ENCODE data around the gene PIEZO1. TPM values are rescaled to one million over a fixed set of nuclear protein-coding genes. Genes with fewer than 3 reads are reported as not detected.

The PIEZO1 gene
- total and polyA plus RNA-seq, 2 donors (not counting 3 experiments of a cell fraction or from before 2014, with no cell fraction given), result 298 to 322 TPM

GRCh38 chr16:88815901-88816589, 31.0 kb upstream of the PIEZO1 start:
- BruUV-seq (replicated peaks), result no TSS peak
- dilution Hi-C loops (cut with MboI; ENCODE audit: extremely low pct_ligation_motif_present, low sequenced_read_pairs), result no loop called here

More at GRCh38 chr16:88815901-88816589, 31.0 kb upstream of the PIEZO1 start:
- Histone ChIP-seq H3K27me3 (ENCODE audit: control insufficient read depth in 2 of 2, insufficient read depth in 2 of 2, low read length in 2 of 2) (no peaks in the 10 kb centered on the region), H3K36me3 (ENCODE audit: control insufficient read depth in 2 of 2, extremely low read depth in 1 of 2, insufficient read depth in 2 of 2, low read length in 2 of 2) (no peaks in the 10 kb centered on the region), H3K4me1 (ENCODE audit: control insufficient read depth, extremely low read depth, insufficient read depth, low read length) (peaks cover 7% of the 10 kb centered on the region), H2AFZ (ENCODE audit: low read depth, low read length) (no peak overlapping the region), H3K9me3 (replicated peaks; ENCODE audit: control insufficient read depth, insufficient read depth, low read length) (no peaks in the 10 kb centered on the region), H3K9ac (replicated peaks; ENCODE audit: extremely low read depth, insufficient read depth, low read length) (no peak overlapping the region), H3K4me3 (replicated peaks in 1 of 3; ENCODE audit: insufficient read depth in 1 of 3, low read depth in 1 of 3, low read length in 3 of 3) (no peak overlapping the region), H3K9me1 (replicated peaks; ENCODE audit: control insufficient read depth, extremely low read depth, insufficient read depth, low read length) (no peaks in the 10 kb centered on the region), H3K4me2 (ENCODE audit: insufficient read depth, low read length) (no peak overlapping the region), H3K79me2 (ENCODE audit: control insufficient read depth, insufficient read depth, low read length) (peaks cover 4% of the 10 kb centered on the region), H3K27ac (ENCODE audit: insufficient read depth, low read depth, low read length) (no peak overlapping the region), H4K20me1 (replicated peaks; ENCODE audit: control insufficient read depth, extremely low read depth, insufficient read depth, low read length) (no peaks in the 10 kb centered on the region)
- TF ChIP-seq CTCF (IDR thresholded peaks at IDR 0.05; ENCODE audit: extremely low read depth in 1 of 2, insufficient read depth in 1 of 2, low read depth in 1 of 2, low read length in 2 of 2), result peak; percentile 75 to 82
- no peak for TF ChIP-seq GATA2 (IDR thresholded peaks at IDR 0.05; ENCODE audit: insufficient read depth, insufficient read length, low read depth, low read length)
- intact Hi-C loops (cut with micrococcal nuclease), result loop anchor here (1.0 kb wide), 2 partner anchors 41 to 351 kb away; partner anchors contain the start of gene TRAPPC2L
- peak; percentile 23 for DNase-seq (ENCODE audit: low read depth, low spot score)
- ChIA-PET CTCF (interaction anchor here (0.6 to 4.9 kb wide), 5 partner anchors 12 to 400 kb away, joined by 3 to 50 read pairs (median 3); partner anchors contain the start of genes GALNS and TRAPPC2L), POLR2A (no interaction called here)
- FAIRE-seq, result no peak
